Measurements from ENCODE around the gene LAMA1.

The LAMA1 gene

GRCh38 chr18:7037470-7037869, 80.1 kb downstream of the LAMA1 start:
- DNase-seq: no peak

- no peak for DNase-seq
These were observed 81.8 kb downstream of the LAMA1 start for GRCh38 chr18:7035807-7036206.

GRCh38 chr18:7034924-7035323, 82.7 kb downstream of the LAMA1 start:
- DNase-seq: no peak

- DNase-seq: no peak
These were observed 85.1 kb downstream of the LAMA1 start for GRCh38 chr18:7032537-7032936.

- no peak for DNase-seq
These were observed 89.0 kb downstream of the LAMA1 start for GRCh38 chr18:7028625-7029024.

- no peak for DNase-seq
These were observed 92.4 kb downstream of the LAMA1 start for GRCh38 chr18:7025194-7025593.

GRCh38 chr18:7023581-7023980, 94.0 kb downstream of the LAMA1 start:
- DNase-seq: no peak

GRCh38 chr18:7023063-7023580, 94.5 kb downstream of the LAMA1 start:
- no peak for DNase-seq

- no peak for DNase-seq
These were observed 95.4 kb downstream of the LAMA1 start for GRCh38 chr18:7021994-7022840.

- no peak for DNase-seq
These were observed 96.4 kb downstream of the LAMA1 start for GRCh38 chr18:7020995-7021777.

GRCh38 chr18:7017013-7017412, 100.6 kb downstream of the LAMA1 start:
- no peak for DNase-seq

GRCh38 chr18:7011142-7011541, 106.5 kb downstream of the LAMA1 start:
- DNase-seq: no peak

GRCh38 chr18:7004009-7004408, 113.6 kb downstream of the LAMA1 start:
- DNase-seq: no peak

- DNase-seq: no peak
These were observed 115.5 kb downstream of the LAMA1 start for GRCh38 chr18:7002107-7002506.

GRCh38 chr18:7000484-7001096, 117.0 kb downstream of the LAMA1 start:
- no peak for DNase-seq

- DNase-seq: no peak
These were observed 119.8 kb downstream of the LAMA1 start for GRCh38 chr18:6997808-6998207.

GRCh38 chr18:6994771-6995430, 122.7 kb downstream of the LAMA1 start:
- no peak for DNase-seq

- no peak for DNase-seq
These were observed 123.4 kb downstream of the LAMA1 start for GRCh38 chr18:6994056-6994770.

- no peak for DNase-seq
These were observed 124.8 kb downstream of the LAMA1 start for GRCh38 chr18:6992761-6993160.

- no peak for DNase-seq
These were observed 134.2 kb downstream of the LAMA1 start for GRCh38 chr18:6983366-6983765.

GRCh38 chr18:6982398-6982797, 135.2 kb downstream of the LAMA1 start:
- no peak for DNase-seq

- DNase-seq: no peak
These were observed 137.2 kb downstream of the LAMA1 start for GRCh38 chr18:6980363-6980762.

Data from GDM1 (cell line).